Measurements from ENCODE around the gene STOML1.

GRCh38 chr15:73983211-73983727 is 8.8 kb downstream of the STOML1 start:
- TF ChIP-seq EZH2phosphoT487 (IDR thresholded peaks at IDR 0.05; ENCODE audit: low read depth, severe bottlenecking, unreplicated experiment) (no peak), CTCF (IDR thresholded peaks at IDR 0.05; ENCODE audit: poor library complexity) (no peak), EZH2 (IDR thresholded peaks at IDR 0.05; ENCODE audit: borderline replicate concordance) (no peak)
